HCT116 (cell line): ENCODE data around the gene ZDHHC14.

Source experiments
- POLR2A ChIP-seq: IDR thresholded peaks from 2 replicates; pipeline ENCODE4 v1.7.0; 2011; ENCODE audit warnings: borderline replicate concordance; ENCODE audit not compliant: insufficient read depth, insufficient read length; ENCODE audit errors: extremely low read depth
- POLR2AphosphoS5 ChIP-seq: IDR thresholded peaks from 2 replicates; pipeline ENCODE4 v1.6.1; 2011; ENCODE audit warnings: mild to moderate bottlenecking, low read depth, low read length, moderate library complexity
- ZNF274 ChIP-seq: fragments of 200-500 bp; sonication (Bioruptor generic); IDR thresholded peaks from 2 replicates; pipeline ENCODE4 v1.6.1; 2014; ENCODE audit warnings: mild to moderate bottlenecking, low read depth, low read length, inconsistent platforms
- TF ChIP-seq, protein P1 (sequence below): IDR thresholded peaks from 2 replicates; pipeline ENCODE4 v1.6.1; 2012
- TF ChIP-seq, protein P2 (sequence below): IDR thresholded peaks from 2 replicates; pipeline ENCODE4 v1.6.1; 2012

GRCh38 chr6:157546321-157546720, 165.3 kb downstream of the ZDHHC14 start:
- TF ChIP-seq POLR2A (no peak), ZNF274 (no peak), POLR2AphosphoS5 (no peak)
- TF ChIP-seq, protein P1, sequence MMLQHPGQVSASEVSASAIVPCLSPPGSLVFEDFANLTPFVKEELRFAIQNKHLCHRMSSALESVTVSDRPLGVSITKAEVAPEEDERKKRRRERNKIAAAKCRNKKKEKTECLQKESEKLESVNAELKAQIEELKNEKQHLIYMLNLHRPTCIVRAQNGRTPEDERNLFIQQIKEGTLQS = no peak
- TF ChIP-seq, protein P2, sequence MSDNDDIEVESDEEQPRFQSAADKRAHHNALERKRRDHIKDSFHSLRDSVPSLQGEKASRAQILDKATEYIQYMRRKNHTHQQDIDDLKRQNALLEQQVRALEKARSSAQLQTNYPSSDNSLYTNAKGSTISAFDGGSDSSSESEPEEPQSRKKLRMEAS = no peak
